HepG2 (cell line): ENCODE measurements around the gene SLC29A2. TPM values are rescaled to one million over a fixed set of nuclear protein-coding genes. Genes with fewer than 3 reads are reported as not detected.

ENCODE experiments used
- ATAC-seq: fragments of 200-7000 bp; cut with Tn5 transposase; 3 replicates; pipeline ENCODE4 v1.9.1; 2020; ENCODE audit warnings: mild to moderate bottlenecking, moderate library complexity
- BruUV-seq: library from RNA; stranded (reverse); fragments of 400-500 nt; replicated peaks from 2 replicates; lab custom pipeline; 2021; lab: Mats Ljungman, UMichigan
- CTCF ChIA-PET: fragments of 300-600 bp; formaldehyde crosslinking; extraction: SDS; loops from one replicate; lab custom pipeline; 2021; ENCODE audit warnings: low total read pairs, inconsistent platforms, low intra/inter-chr PET ratio; lab: Yijun Ruan, JAX
- POLR2A ChIA-PET: fragments of 350-600 bp; sonication (Branson Sonifier 250); formaldehyde crosslinking; loops from one replicate; lab custom pipeline; 2020; ENCODE audit warnings: antibody characterized with exemption, inconsistent platforms; lab: Yijun Ruan, JAX
- DNase-seq: peaks from one replicate; pipeline ENCODE4 v3.0.0-alpha.2; 2015; ENCODE audit warnings: low spot score
- FAIRE-seq: peaks from 3 replicates; lab custom pipeline; 2011; peaks lifted over from hg19 to GRCh38; lab: Jason Lieb, UNC
- H2AFZ ChIP-seq: one replicate; pipeline ENCODE4 v1.6.1; 2011; ENCODE audit warnings: low read length, inconsistent platforms
- H3K27ac ChIP-seq: fragments of 300-600 bp; 3 replicates; pipeline ENCODE4 v1.8.0; 2011; ENCODE audit warnings: mixed run types, mild to moderate bottlenecking, mixed read lengths, low read length, inconsistent platforms; ENCODE audit not compliant: insufficient read depth; ENCODE audit errors: extremely low read length
- H3K27me3 ChIP-seq, 2 experiments: fragments of 200-600 bp in 1 of 2; 2 replicates in 1 of 2; 3 replicates in 1 of 2; pipeline versions ENCODE4 v1.6.0 to v1.8.0; 2011; ENCODE audit warnings: low read length in 2 of 2, mild to moderate bottlenecking in 2 of 2, moderate library complexity in 2 of 2, inconsistent platforms in 1 of 2; ENCODE audit not compliant: insufficient read depth in 2 of 2, control insufficient read depth in 1 of 2
- H3K36me3 ChIP-seq, 2 experiments: fragments of 200-600 bp in 1 of 2; replicated peaks in 1 of 2; 2 replicates in 1 of 2; 3 replicates in 1 of 2; pipeline versions ENCODE4 v1.5.1 to v1.8.0; 2011; ENCODE audit warnings: low read length in 2 of 2, inconsistent platforms in 1 of 2; ENCODE audit not compliant: insufficient read depth in 2 of 2, control insufficient read depth in 1 of 2
- H3K4me1 ChIP-seq: 2 replicates; pipeline ENCODE4 v1.5.1; 2012; ENCODE audit warnings: low read length, inconsistent platforms; ENCODE audit not compliant: insufficient read depth
- H3K4me2 ChIP-seq: 2 replicates; pipeline ENCODE4 v1.6.0; 2011; ENCODE audit warnings: low read depth, low read length, inconsistent platforms
- H3K4me3 ChIP-seq, 3 experiments: fragments of 200-600 bp in 1 of 3; sonication (generic), shearing (Covaris generic) in 1 of 3; replicated peaks in 1 of 3; 2 replicates each; pipeline ENCODE4 v1.5.1; 2011 to 2016; ENCODE audit warnings: low read length in 3 of 3, inconsistent platforms in 2 of 3, low read depth in 2 of 3, mild to moderate bottlenecking in 2 of 3, control low read depth in 1 of 3, mixed read lengths in 1 of 3; ENCODE audit not compliant: insufficient read depth in 1 of 3
- H3K79me2 ChIP-seq: one replicate; pipeline ENCODE4 v1.6.1; 2011; ENCODE audit warnings: low read length, inconsistent platforms; ENCODE audit not compliant: insufficient read depth
- H3K9ac ChIP-seq: 2 replicates; pipeline ENCODE4 v1.6.0; 2011; ENCODE audit warnings: mild to moderate bottlenecking, low read depth, low read length, inconsistent platforms; ENCODE audit not compliant: insufficient read depth
- H3K9me3 ChIP-seq: 2 replicates; pipeline ENCODE4 v1.5.1; 2012; ENCODE audit warnings: mild to moderate bottlenecking, low read length
- H4K20me1 ChIP-seq: 2 replicates; pipeline ENCODE4 v1.6.0; 2011; ENCODE audit warnings: inconsistent platforms, mild to moderate bottlenecking, low read length, moderate library complexity; ENCODE audit not compliant: insufficient read depth
- AGO2 ChIP-seq: fragments of 200-400 bp; formaldehyde crosslinking; optimal IDR thresholded peaks from 2 replicates; pipeline ENCODE3; 2017; ENCODE audit warnings: mild to moderate bottlenecking, low read depth, low read length, moderate library complexity
- BCL3 ChIP-seq: sonication (generic); formaldehyde crosslinking; IDR thresholded peaks from 2 replicates; pipeline ENCODE4 v1.5.1; 2020; ENCODE audit warnings: mild to moderate bottlenecking, missing genetic modification reagents, moderate library complexity
- ELF1 ChIP-seq: sonication (generic); formaldehyde crosslinking; IDR thresholded peaks from 2 replicates; pipeline ENCODE4 v1.4.0; 2020; ENCODE audit warnings: missing genetic modification reagents
- HMGXB4 ChIP-seq, 2 experiments: sonication (generic) in 1 of 2; formaldehyde crosslinking in 1 of 2; IDR thresholded peaks; 2 replicates each; pipeline versions ENCODE4 v1.4.0 to v1.6.1; 2018 to 2020; ENCODE audit warnings: missing genetic modification reagents in 2 of 2, borderline replicate concordance in 1 of 2, low read depth in 1 of 2, mild to moderate bottlenecking in 1 of 2, missing biosample characterization in 1 of 2
- IRX3 ChIP-seq: sonication (generic); formaldehyde crosslinking; IDR thresholded peaks from 2 replicates; pipeline ENCODE4 v1.8.1; 2023; ENCODE audit warnings: mild to moderate bottlenecking, low read depth, missing genetic modification reagents, borderline replicate concordance
- NFYC ChIP-seq: IDR thresholded peaks from 2 replicates; pipeline ENCODE4 v1.6.1; 2016; ENCODE audit warnings: missing genetic modification reagents, missing compliant biosample characterization
- NR2F1 ChIP-seq, 2 experiments: fragments of 450-650 bp in 1 of 2; formaldehyde crosslinking in 1 of 2; IDR thresholded peaks; 2 replicates each; pipeline versions ENCODE4 v1.5.0 to v1.6.1; 2016 to 2020; ENCODE audit warnings: mild to moderate bottlenecking in 1 of 2, missing compliant biosample characterization in 1 of 2, missing genetic modification reagents in 1 of 2, moderate library complexity in 1 of 2
- NR2F6 ChIP-seq, 2 experiments: IDR thresholded peaks; 2 replicates each; pipeline ENCODE4 v1.6.1; 2016; ENCODE audit warnings: antibody characterized with exemption in 1 of 2, mild to moderate bottlenecking in 1 of 2
- RARA ChIP-seq: IDR thresholded peaks from 2 replicates; pipeline ENCODE4 v1.6.1; 2016; ENCODE audit warnings: missing genetic modification reagents, missing compliant biosample characterization
- RXRA ChIP-seq: sonication (generic); formaldehyde crosslinking; IDR thresholded peaks from 2 replicates; pipeline ENCODE4 v1.5.1; 2020; ENCODE audit warnings: missing genetic modification reagents
- TFDP2 ChIP-seq: sonication (generic); formaldehyde crosslinking; IDR thresholded peaks from 2 replicates; pipeline ENCODE4 v1.4.0; 2020; ENCODE audit warnings: missing genetic modification reagents
- ZNF281 ChIP-seq: sonication (generic); formaldehyde crosslinking; IDR thresholded peaks from 2 replicates; pipeline ENCODE4 v1.4.0; 2020; ENCODE audit warnings: missing genetic modification reagents, borderline replicate concordance
- ZNF501 ChIP-seq: sonication (generic); formaldehyde crosslinking; IDR thresholded peaks from 2 replicates; pipeline ENCODE4 v1.5.1; 2020; ENCODE audit warnings: mild to moderate bottlenecking, moderate library complexity, missing genetic modification reagents
- ZNF558 ChIP-seq: sonication (generic); formaldehyde crosslinking; IDR thresholded peaks from 2 replicates; pipeline ENCODE4 v1.9.0; 2022; ENCODE audit warnings: mild to moderate bottlenecking, missing genetic modification reagents, borderline replicate concordance
- ZNF605 ChIP-seq: sonication (generic); formaldehyde crosslinking; IDR thresholded peaks from 2 replicates; pipeline ENCODE4 v1.8.0; 2022; ENCODE audit warnings: mild to moderate bottlenecking, missing genetic modification reagents
- ZNF724P ChIP-seq: sonication (generic); formaldehyde crosslinking; IDR thresholded peaks from 2 replicates; pipeline ENCODE4 v1.8.0; 2022; ENCODE audit warnings: missing genetic modification reagents, borderline replicate concordance
- ZNF749 ChIP-seq: sonication (generic); formaldehyde crosslinking; IDR thresholded peaks from 2 replicates; pipeline ENCODE4 v1.8.0; 2022; ENCODE audit warnings: mild to moderate bottlenecking, missing genetic modification reagents, moderate library complexity, borderline replicate concordance
- WGBS: methylation state at CpG from one replicate; pipeline ENCODE4 v1.1.6; 2017; ENCODE audit warnings: low lambda C conversion rate; 5-methylcytosine and 5-hydroxymethylcytosine counted together
- in situ Hi-C: cut with HindIII; loops from 2 replicates; pipeline ENCODE4 v1.10.0; 2017; ENCODE audit warnings: low pct_unique_long_range_greater_than_20kb; ENCODE audit not compliant: extremely low pct_ligation_motif_present
- intact Hi-C: fragments of 100-400 bp; cut with micrococcal nuclease; formaldehyde crosslinking; loops from one replicate; pipeline ENCODE4 v1.10.0; 2022; ENCODE audit not compliant: unreplicated experiment
- polyA plus RNA-seq, 8 experiments: library from polyadenylated mRNA; depleted of rRNA in 3 of 8; stranded (reverse) in 7 of 8; unstranded in 1 of 8; fragments of >200 nt; fragmentation: Illumina TruSeq in 4 of 8; extraction: Trizol in 4 of 8; gene quantifications; 2 replicates each; pipeline versions ENCODE4 v1.2.1 to v1.2.3, GENCODE V29; 2011 to 2016; ENCODE audit warnings: low read depth in 4 of 8, missing spikeins in 1 of 8, mixed read lengths in 1 of 8; ENCODE audit not compliant: insufficient read depth in 1 of 8
- total RNA-seq, 5 experiments: library from RNA; depleted of rRNA; stranded (reverse); fragments of >200 nt; fragmentation: Illumina TruSeq; extraction: Trizol; gene quantifications; 2 replicates each; pipeline ENCODE4 v1.2.3, GENCODE V29; 2016; ENCODE audit warnings: low read depth in 1 of 5

Gene SLC29A2
- total and polyA plus RNA-seq, 2 of the 13 experiments (the other 11 are each of a cell fraction or from before 2014, with no cell fraction given) = 0.63 to 0.66 TPM

GRCh38 chr11:66359662-66360087 lies 11.9 kb downstream of the SLC29A2 start:
- CTCF ChIA-PET = interaction anchor here (0.6 kb wide), 1 partner anchor 141 kb away, joined by 4 read pairs; no protein-coding TSS in a partner anchor
- TF ChIP-seq ELF1 (CRISPR knock-in tag) (no peak), NR2F6 (IDR thresholded peaks at IDR 0.05) (peak; percentile 74), NR2F6 (CRISPR knock-in tag; IDR thresholded peaks at IDR 0.05) (0 out of 2 replicates have a peak, but pooled peaks have one; percentile 37), RARA (peak; percentile 51; the same call in 1 of the 2 replicates), ZNF558 (CRISPR knock-in tag) (no peak), ZNF605 (CRISPR knock-in tag) (no peak), TFDP2 (CRISPR knock-in tag) (no peak), NFYC (CRISPR knock-in tag) (0 out of 2 replicates have a peak, but pooled peaks have one; percentile 29), ZNF724P (CRISPR knock-in tag) (no peak), ZNF281 (CRISPR knock-in tag) (peak; percentile 26; the same call in 1 of the 2 replicates), AGO2 (peak; percentile 7), HMGXB4 (CRISPR knock-in tag; IDR thresholded peaks at IDR 0.05; ENCODE audit: borderline replicate concordance in 1 of 2, low read depth in 1 of 2) (no peak), BCL3 (CRISPR knock-in tag) (no peak), ZNF501 (CRISPR knock-in tag) (no peak), ZNF749 (CRISPR knock-in tag) (no peak), RXRA (CRISPR knock-in tag) (peak; percentile 15; the same call in 1 of the 2 replicates), NR2F1 (CRISPR knock-in tag; IDR thresholded peaks at IDR 0.05) (0 out of 4 replicates have a peak, but pooled peaks of 1 of the 2 experiments have one; percentile 14), IRX3 (CRISPR knock-in tag) (no peak)
- POLR2A ChIA-PET = interaction anchor here (0.6 kb wide), 1 partner anchor 8 kb away, joined by 3 read pairs; no protein-coding TSS in a partner anchor
- Histone ChIP-seq H3K9me3 (no peaks in the 10 kb centered on the region), H3K9ac (no peak overlapping the region), H4K20me1 (no peaks in the 10 kb centered on the region), H3K27me3 (no peaks in the 10 kb centered on the region), H3K4me1 (peaks cover 13% of the 10 kb centered on the region), H2AFZ (no peak overlapping the region), H3K4me2 (no peak overlapping the region), H3K79me2 (no peaks in the 10 kb centered on the region), H3K4me3 (no peak overlapping the region), H3K36me3 (peaks cover 10 to 24% of the 10 kb centered on the region in 2 experiments; a peak in 4 of 5 replicates), H3K27ac (no peak overlapping the region)
- DNase-seq (no peak), ATAC-seq (peak; percentile 30; the same call in 2 of the 3 replicates), FAIRE-seq (no peak)
- no TSS peak for BruUV-seq
- in situ Hi-C loops = no loop called here
- intact Hi-C loops = no loop called here
- 70% methylated on average over 3 of the region's 3 CpGs for WGBS
